PFSK-1 (cell line): ENCODE data around the gene NAALADL2.

ENCODE experiments used
- POLR2AphosphoS5 ChIP-seq: IDR thresholded peaks from 2 replicates; pipeline ENCODE4 v1.6.1; 2012; ENCODE audit warnings: low read depth, mild to moderate bottlenecking, control low read depth, low read length, moderate library complexity
- REST ChIP-seq, 2 experiments: IDR thresholded peaks; 2 replicates each; pipeline versions ENCODE4 v1.6.1 to v1.8.0; 2011 to 2012; ENCODE audit warnings: low read depth in 2 of 2, low read length in 2 of 2, control low read depth in 1 of 2, inconsistent platforms in 1 of 2, mild to moderate bottlenecking in 1 of 2, moderate library complexity in 1 of 2; ENCODE audit not compliant: insufficient read depth in 1 of 2
- TAF1 ChIP-seq: IDR thresholded peaks from 2 replicates; pipeline ENCODE4 v1.6.1; 2012; ENCODE audit warnings: low read length, control low read depth, borderline replicate concordance; ENCODE audit not compliant: insufficient read depth

- TF ChIP-seq POLR2AphosphoS5 (no peak), REST (IDR thresholded peaks at IDR 0.05; ENCODE audit: insufficient read depth in 1 of 2, low read depth in 2 of 2, low read length in 2 of 2) (no peak), TAF1 (no peak)
Measured at GRCh38 chr3:175432376-175433025, 573.4 kb downstream of the NAALADL2 start.
